IMR-90 (cell line): Measurements from ENCODE around the gene ACSF2. TPM values are rescaled to one million over a fixed set of nuclear protein-coding genes. Genes with fewer than 3 reads are reported as not detected.

Source experiments
- ATAC-seq: fragments of 200-7000 bp; cut with Tn5 transposase; 2 replicates; pipeline ENCODE4 v1.9.1; 2020; ENCODE audit warnings: low read depth, mild to moderate bottlenecking, moderate library complexity
- BruUV-seq: library from RNA; stranded (reverse); fragments of 400-500 nt; replicated peaks from 2 replicates; lab custom pipeline; 2021; lab: Mats Ljungman, UMichigan
- CTCF ChIA-PET: fragments of 300-600 bp; formaldehyde crosslinking; extraction: SDS; loops from one replicate; lab custom pipeline; 2021; ENCODE audit warnings: antibody characterized with exemption; lab: Yijun Ruan, JAX
- POLR2A ChIA-PET: fragments of 300-600 bp; sonication (Branson Sonifier 250); formaldehyde crosslinking; loops from one replicate; lab custom pipeline; 2022; ENCODE audit warnings: antibody characterized with exemption; ENCODE audit not compliant: unreplicated experiment; lab: Charles Lee
- DNase-seq: peaks from one replicate; pipeline ENCODE4 v3.0.0; 2013
- H2AFZ ChIP-seq: replicated peaks from 2 replicates; pipeline ENCODE3; 2013; ENCODE audit warnings: low read length, mild to moderate bottlenecking; ENCODE audit not compliant: poor library complexity
- H2AK5ac ChIP-seq: 2 replicates; pipeline ENCODE4 v1.6.1; 2013; ENCODE audit warnings: low read depth, low read length, inconsistent platforms
- H2AK9ac ChIP-seq: replicated peaks from 2 replicates; pipeline ENCODE3; 2013; ENCODE audit warnings: mild to moderate bottlenecking, low read depth, low read length, moderate library complexity; ENCODE audit not compliant: poor library complexity
- H2BK120ac ChIP-seq: 2 replicates; pipeline ENCODE4 v1.6.1; 2013; ENCODE audit warnings: low read depth, low read length, inconsistent platforms
- H2BK15ac ChIP-seq: 3 replicates; pipeline ENCODE4 v1.6.1; 2013; ENCODE audit warnings: low read depth, low read length, inconsistent platforms
- H2BK20ac ChIP-seq: 2 replicates; pipeline ENCODE4 v1.6.1; 2013; ENCODE audit warnings: low read depth, mild to moderate bottlenecking, inconsistent platforms, low read length, moderate library complexity
- H2BK5ac ChIP-seq: 2 replicates; pipeline ENCODE4 v1.6.1; 2013; ENCODE audit warnings: mild to moderate bottlenecking, low read depth, low read length, inconsistent platforms; ENCODE audit not compliant: poor library complexity, severe bottlenecking
- H3K14ac ChIP-seq: replicated peaks from 2 replicates; pipeline ENCODE4 v1.6.1; 2013; ENCODE audit warnings: low read depth, low read length, inconsistent platforms
- H3K18ac ChIP-seq: 2 replicates; pipeline ENCODE4 v1.6.1; 2013; ENCODE audit warnings: low read depth, low read length, control low read depth
- H3K23ac ChIP-seq: 2 replicates; pipeline ENCODE4 v1.6.1; 2013; ENCODE audit warnings: low read depth, low read length, inconsistent platforms
- H3K27ac ChIP-seq: 2 replicates; pipeline ENCODE4 v1.5.1; 2013; ENCODE audit warnings: mild to moderate bottlenecking, control low read depth, low read length; ENCODE audit not compliant: insufficient read depth
- H3K27me3 ChIP-seq: 2 replicates; pipeline ENCODE4 v1.6.1; 2013; ENCODE audit warnings: low read length; ENCODE audit not compliant: control insufficient read depth, insufficient read depth
- H3K36me3 ChIP-seq: 2 replicates; pipeline ENCODE4 v1.6.1; 2013; ENCODE audit warnings: low read length, mixed read lengths; ENCODE audit not compliant: control insufficient read depth, insufficient read depth
- H3K4ac ChIP-seq: 2 replicates; pipeline ENCODE4 v1.6.1; 2013; ENCODE audit warnings: low read depth, low read length, inconsistent platforms
- H3K4me1 ChIP-seq: 2 replicates; pipeline ENCODE4 v1.6.1; 2013; ENCODE audit warnings: low read length, mixed read lengths; ENCODE audit not compliant: control insufficient read depth, insufficient read depth
- H3K4me2 ChIP-seq: 2 replicates; pipeline ENCODE4 v1.6.1; 2013; ENCODE audit warnings: low read depth, mild to moderate bottlenecking, control low read depth, low read length, moderate library complexity
- H3K4me3 ChIP-seq: 2 replicates; pipeline ENCODE4 v1.5.1; 2013; ENCODE audit warnings: low read depth, mild to moderate bottlenecking, control low read depth, low read length, moderate library complexity; ENCODE audit not compliant: insufficient read depth
- H3K56ac ChIP-seq: 2 replicates; pipeline ENCODE4 v1.6.1; 2013; ENCODE audit warnings: low read length, inconsistent platforms; ENCODE audit not compliant: insufficient read depth; ENCODE audit errors: extremely low read depth
- H3K79me1 ChIP-seq, 2 experiments: 2 replicates each; pipeline ENCODE4 v1.6.1; 2013; ENCODE audit warnings: low read length in 2 of 2, inconsistent platforms in 1 of 2, low read depth in 1 of 2
- H3K9ac ChIP-seq: 2 replicates; pipeline ENCODE4 v1.6.1; 2013; ENCODE audit warnings: low read depth, low read length, control low read depth
- H3K9me1 ChIP-seq: 2 replicates; pipeline ENCODE4 v1.6.1; 2013; ENCODE audit warnings: low read length, inconsistent platforms; ENCODE audit not compliant: insufficient read depth
- H3K9me3 ChIP-seq: 2 replicates; pipeline ENCODE4 v1.6.1; 2013; ENCODE audit warnings: low read length; ENCODE audit not compliant: control insufficient read depth, insufficient read depth
- H4K20me1 ChIP-seq: 2 replicates; pipeline ENCODE4 v1.6.1; 2013; ENCODE audit warnings: low read length, inconsistent platforms; ENCODE audit not compliant: insufficient read depth
- H4K5ac ChIP-seq: 2 replicates; pipeline ENCODE4 v1.6.1; 2013; ENCODE audit warnings: mild to moderate bottlenecking, low read depth, low read length, control low read depth
- H4K8ac ChIP-seq, 2 experiments: 2 replicates each; pipeline ENCODE4 v1.6.1; 2013; ENCODE audit warnings: low read depth in 2 of 2, low read length in 2 of 2, control low read depth in 1 of 2, inconsistent platforms in 1 of 2
- H4K91ac ChIP-seq: 2 replicates; pipeline ENCODE4 v1.6.1; 2013; ENCODE audit warnings: low read depth, low read length, inconsistent platforms; ENCODE audit not compliant: insufficient read depth
- BHLHE40 ChIP-seq: fragments of 150-350 bp; IDR thresholded peaks from 2 replicates; pipeline ENCODE4 v1.6.1; 2016; ENCODE audit warnings: mild to moderate bottlenecking, low read depth, low read length
- CHD1 ChIP-seq: IDR thresholded peaks from 2 replicates; pipeline ENCODE4 v1.6.1; 2012; ENCODE audit warnings: low read depth, low read length, improper control_type of control experiment
- FOS ChIP-seq: fragments of 150-350 bp; IDR thresholded peaks from 2 replicates; pipeline ENCODE4 v1.6.1; 2016; ENCODE audit warnings: low read depth, low read length
- MAFK ChIP-seq: IDR thresholded peaks from 2 replicates; pipeline ENCODE4 v1.6.1; 2012; ENCODE audit warnings: low read depth, low read length, improper control_type of control experiment
- RFX5 ChIP-seq: IDR thresholded peaks from 2 replicates; pipeline ENCODE4 v1.8.0; 2012; ENCODE audit warnings: low read depth, mild to moderate bottlenecking, low read length, moderate library complexity
- SMC3 ChIP-seq: fragments of 150-350 bp; IDR thresholded peaks from 2 replicates; pipeline ENCODE4 v1.6.1; 2016; ENCODE audit warnings: low read depth, mild to moderate bottlenecking, antibody characterized with exemption, low read length, moderate library complexity
- WGBS, 2 experiments: methylation state at CpG; one replicate each; pipeline versions ENCODE4 v1.1.5 to v1.1.7; 2013; ENCODE audit warnings: missing lambda C conversion rate in 2 of 2; ENCODE audit not compliant: insufficient read length in 1 of 2; ENCODE audit errors: extremely low coverage in 2 of 2; 5-methylcytosine and 5-hydroxymethylcytosine counted together
- dilution Hi-C: fragments of 300-500 bp; cut with HindIII; formaldehyde crosslinking; loops from one replicate; pipeline ENCODE4 v1.14.3; 2018; ENCODE audit warnings: low sequenced_read_pairs; ENCODE audit not compliant: unreplicated experiment
- in situ Hi-C: fragments of 300-500 bp; cut with MboI; formaldehyde crosslinking; loops from 3 replicates; pipeline ENCODE4 v1.14.3; 2019; ENCODE audit warnings: low sequenced_read_pairs, inconsistent platforms, mixed read lengths
- intact Hi-C: fragments of 100-400 bp; cut with micrococcal nuclease; formaldehyde crosslinking; loops from 2 replicates; pipeline ENCODE4 v1.10.0; 2022
- polyA plus RNA-seq, 3 experiments: library from polyadenylated mRNA; depleted of rRNA; stranded (reverse); fragments of >200 nt; gene quantifications; 2 replicates each; pipeline ENCODE4 v1.2.3, GENCODE V29; 2012; ENCODE audit warnings: low replicate concordance in 1 of 3
- total RNA-seq: library from RNA; depleted of rRNA; stranded (reverse); fragments of >200 nt; gene quantifications from 2 replicates; pipeline ENCODE4 v1.2.3, GENCODE V29; 2012
- TF ChIP-seq, protein P1 (sequence below): conservative IDR thresholded peaks from 2 replicates; pipeline ENCODE4 v1.5.1; 2012; ENCODE audit warnings: mild to moderate bottlenecking, low read depth, low read length, improper control_type of control experiment
- TF ChIP-seq, protein P2 (sequence below): fragments of 150-350 bp; IDR thresholded peaks from 2 replicates; pipeline ENCODE4 v1.6.1; 2016; ENCODE audit warnings: low read depth, mild to moderate bottlenecking, low read length, moderate library complexity, borderline replicate concordance

The ACSF2 gene
- total and polyA plus RNA-seq, 2 of the 4 experiments (the other 2 are of a cell fraction) = 18.5 to 27.2 TPM

DNA sequence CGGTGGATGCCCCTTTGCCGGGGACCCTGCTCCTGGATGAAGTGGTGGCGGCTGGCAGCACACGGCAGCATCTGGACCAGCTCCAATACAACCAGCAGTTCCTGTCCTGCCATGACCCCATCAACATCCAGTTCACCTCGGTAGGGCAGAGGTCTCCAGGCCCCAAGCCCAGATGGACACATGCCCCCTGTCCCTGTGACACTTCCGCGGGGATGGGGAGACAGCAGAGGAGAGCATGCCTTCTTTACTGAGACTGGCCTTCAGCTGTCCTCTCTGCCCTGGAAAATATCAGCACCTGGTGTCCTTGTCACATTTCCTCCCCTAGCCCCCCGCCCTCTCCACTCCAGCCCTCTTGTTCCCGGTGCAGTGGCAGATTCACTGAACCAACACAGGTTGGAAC lies 36.4 kb downstream of the ACSF2 start:
- Histone ChIP-seq H3K18ac (no peak overlapping the region), H3K9me1 (0 out of 2 replicates have a peak, but pooled peaks cover 6% of the 10 kb centered on the region), H3K23ac (no peak overlapping the region), H3K27ac (no peak overlapping the region), H3K4ac (no peak overlapping the region), H3K4me2 (no peak overlapping the region), H4K8ac (no peak overlapping the region), H3K27me3 (peaks cover 6% of the 10 kb centered on the region), H4K91ac (no peak overlapping the region), H3K4me1 (no peaks in the 10 kb centered on the region), H2AK5ac (no peak overlapping the region), H3K9me3 (no peaks in the 10 kb centered on the region), H3K9ac (no peak overlapping the region), H3K36me3 (peaks cover 1% of the 10 kb centered on the region; the same call in 1 of the 2 replicates), H4K20me1 (peaks cover 4% of the 10 kb centered on the region; the same call in 1 of the 2 replicates), H2BK15ac (no peak overlapping the region), H2AFZ (no peak overlapping the region), H3K14ac (no peak overlapping the region), H2BK20ac (no peak overlapping the region), H3K79me1 (no peaks in the 10 kb centered on the region), H2BK5ac (no peak overlapping the region), H2AK9ac (peak overlapping the region; percentile 9), H3K56ac (no peak overlapping the region), H3K4me3 (no peak overlapping the region), H2BK120ac (no peak overlapping the region), H4K5ac (no peak overlapping the region)
- 93% methylated on average over 3 of the region's 9 CpGs; no CpG with 5 or more reads in 1 of the 2 experiments for WGBS, 2 experiments
- ChIA-PET POLR2A (no interaction called here), CTCF (no interaction called here)
- TF ChIP-seq, protein P1, sequence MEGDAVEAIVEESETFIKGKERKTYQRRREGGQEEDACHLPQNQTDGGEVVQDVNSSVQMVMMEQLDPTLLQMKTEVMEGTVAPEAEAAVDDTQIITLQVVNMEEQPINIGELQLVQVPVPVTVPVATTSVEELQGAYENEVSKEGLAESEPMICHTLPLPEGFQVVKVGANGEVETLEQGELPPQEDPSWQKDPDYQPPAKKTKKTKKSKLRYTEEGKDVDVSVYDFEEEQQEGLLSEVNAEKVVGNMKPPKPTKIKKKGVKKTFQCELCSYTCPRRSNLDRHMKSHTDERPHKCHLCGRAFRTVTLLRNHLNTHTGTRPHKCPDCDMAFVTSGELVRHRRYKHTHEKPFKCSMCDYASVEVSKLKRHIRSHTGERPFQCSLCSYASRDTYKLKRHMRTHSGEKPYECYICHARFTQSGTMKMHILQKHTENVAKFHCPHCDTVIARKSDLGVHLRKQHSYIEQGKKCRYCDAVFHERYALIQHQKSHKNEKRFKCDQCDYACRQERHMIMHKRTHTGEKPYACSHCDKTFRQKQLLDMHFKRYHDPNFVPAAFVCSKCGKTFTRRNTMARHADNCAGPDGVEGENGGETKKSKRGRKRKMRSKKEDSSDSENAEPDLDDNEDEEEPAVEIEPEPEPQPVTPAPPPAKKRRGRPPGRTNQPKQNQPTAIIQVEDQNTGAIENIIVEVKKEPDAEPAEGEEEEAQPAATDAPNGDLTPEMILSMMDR = no peak
- TF ChIP-seq FOS (no peak), SMC3 (no peak), MAFK (no peak), BHLHE40 (no peak), RFX5 (no peak), CHD1 (no peak)
- TF ChIP-seq, protein P2, sequence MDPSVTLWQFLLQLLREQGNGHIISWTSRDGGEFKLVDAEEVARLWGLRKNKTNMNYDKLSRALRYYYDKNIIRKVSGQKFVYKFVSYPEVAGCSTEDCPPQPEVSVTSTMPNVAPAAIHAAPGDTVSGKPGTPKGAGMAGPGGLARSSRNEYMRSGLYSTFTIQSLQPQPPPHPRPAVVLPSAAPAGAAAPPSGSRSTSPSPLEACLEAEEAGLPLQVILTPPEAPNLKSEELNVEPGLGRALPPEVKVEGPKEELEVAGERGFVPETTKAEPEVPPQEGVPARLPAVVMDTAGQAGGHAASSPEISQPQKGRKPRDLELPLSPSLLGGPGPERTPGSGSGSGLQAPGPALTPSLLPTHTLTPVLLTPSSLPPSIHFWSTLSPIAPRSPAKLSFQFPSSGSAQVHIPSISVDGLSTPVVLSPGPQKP = no peak
- DNase-seq (no peak), ATAC-seq (no peak)
- in situ Hi-C loops = no loop called here
- dilution Hi-C loops = no loop called here
- intact Hi-C loops = no loop called here
- no TSS peak for BruUV-seq
